ENCODE measurements around the gene PCCA.

Gene PCCA

DNA sequence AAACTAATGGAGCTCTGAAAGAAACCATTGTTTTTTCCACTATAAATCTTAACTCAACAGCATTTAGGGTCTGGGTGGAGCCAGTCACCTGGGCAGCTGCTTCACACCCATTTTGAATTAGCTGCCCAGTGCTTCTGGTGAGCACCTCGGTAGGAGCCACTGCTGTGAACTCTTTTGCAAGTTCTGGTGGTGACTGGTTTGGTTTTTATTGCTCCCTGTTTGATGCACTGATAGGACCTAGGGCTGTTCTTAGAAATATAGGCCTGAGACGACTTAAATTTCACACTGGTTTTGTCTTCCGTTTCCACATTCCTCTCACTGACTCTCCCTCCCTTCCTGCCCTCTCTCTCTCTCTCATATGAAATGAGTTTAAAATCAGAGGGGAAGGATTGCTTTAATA lies 395.8 kb downstream of the PCCA start:
- Histone ChIP-seq H3K4me3 (ENCODE audit: low read length) (no peak overlapping the region), H3K4me1 (ENCODE audit: low read length) (peaks cover 46% of the 10 kb centered on the region), H3K27me3 (ENCODE audit: low read depth, low read length) (no peaks in the 10 kb centered on the region), H3K9me3 (ENCODE audit: insufficient read depth, low read length) (no peaks in the 10 kb centered on the region), H3K27ac (ENCODE audit: low read length) (no peak overlapping the region), H3K9ac (ENCODE audit: low read length) (no peak overlapping the region), H4K20me1 (ENCODE audit: insufficient read depth, low read length) (no peaks in the 10 kb centered on the region), H3K4me2 (ENCODE audit: low read length) (no peak overlapping the region), H2AFZ (ENCODE audit: low read depth, low read length) (no peak overlapping the region), H3K79me2 (ENCODE audit: low read length) (no peaks in the 10 kb centered on the region), H3K36me3 (replicated peaks; ENCODE audit: low read depth, low read length) (no peaks in the 10 kb centered on the region)
- TF ChIP-seq EZH2phosphoT487 (IDR thresholded peaks at IDR 0.05; ENCODE audit: low read depth), result no peak
- TF ChIP-seq, protein P1, sequence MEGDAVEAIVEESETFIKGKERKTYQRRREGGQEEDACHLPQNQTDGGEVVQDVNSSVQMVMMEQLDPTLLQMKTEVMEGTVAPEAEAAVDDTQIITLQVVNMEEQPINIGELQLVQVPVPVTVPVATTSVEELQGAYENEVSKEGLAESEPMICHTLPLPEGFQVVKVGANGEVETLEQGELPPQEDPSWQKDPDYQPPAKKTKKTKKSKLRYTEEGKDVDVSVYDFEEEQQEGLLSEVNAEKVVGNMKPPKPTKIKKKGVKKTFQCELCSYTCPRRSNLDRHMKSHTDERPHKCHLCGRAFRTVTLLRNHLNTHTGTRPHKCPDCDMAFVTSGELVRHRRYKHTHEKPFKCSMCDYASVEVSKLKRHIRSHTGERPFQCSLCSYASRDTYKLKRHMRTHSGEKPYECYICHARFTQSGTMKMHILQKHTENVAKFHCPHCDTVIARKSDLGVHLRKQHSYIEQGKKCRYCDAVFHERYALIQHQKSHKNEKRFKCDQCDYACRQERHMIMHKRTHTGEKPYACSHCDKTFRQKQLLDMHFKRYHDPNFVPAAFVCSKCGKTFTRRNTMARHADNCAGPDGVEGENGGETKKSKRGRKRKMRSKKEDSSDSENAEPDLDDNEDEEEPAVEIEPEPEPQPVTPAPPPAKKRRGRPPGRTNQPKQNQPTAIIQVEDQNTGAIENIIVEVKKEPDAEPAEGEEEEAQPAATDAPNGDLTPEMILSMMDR (IDR thresholded peaks at IDR 0.05; ENCODE audit: low read depth, low read length), result no peak

DNA sequence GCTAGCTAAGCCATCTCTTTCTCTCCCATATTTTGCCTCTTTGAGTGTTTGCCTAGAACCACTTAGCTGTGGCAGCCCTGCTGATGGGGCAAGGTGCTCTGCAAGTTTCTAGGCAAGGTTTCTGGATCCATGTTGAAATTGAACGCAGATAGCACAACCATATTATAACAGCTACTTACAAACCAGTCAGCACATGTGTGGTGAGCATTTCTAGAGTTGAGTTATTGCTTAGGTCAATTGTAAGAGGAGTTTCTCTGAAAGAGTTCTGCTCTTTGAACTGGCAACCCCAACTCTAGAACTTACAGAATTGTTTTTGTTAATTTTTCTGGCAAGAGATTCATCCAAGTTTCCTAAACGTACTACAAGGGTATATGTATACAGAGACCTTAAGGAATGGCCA lies 396.4 kb downstream of the PCCA start:
- H3K27me3 ChIP-seq (ENCODE audit: low read depth, low read length), result no peaks in the 10 kb centered on the region
- H3K4me2 ChIP-seq (ENCODE audit: low read length), result no peak overlapping the region
- no peaks in the 10 kb centered on the region for H3K9me3 ChIP-seq (ENCODE audit: insufficient read depth, low read length)
- TF ChIP-seq, protein P1 (IDR thresholded peaks at IDR 0.05; ENCODE audit: low read depth, low read length), result no peak
- TF ChIP-seq EZH2phosphoT487 (IDR thresholded peaks at IDR 0.05; ENCODE audit: low read depth), result no peak
- no peak overlapping the region for H3K4me3 ChIP-seq (ENCODE audit: low read length)
- H3K27ac ChIP-seq (ENCODE audit: low read length), result no peak overlapping the region
- H3K79me2 ChIP-seq (ENCODE audit: low read length), result no peaks in the 10 kb centered on the region
- no peak overlapping the region for H3K9ac ChIP-seq (ENCODE audit: low read length)
- no peak overlapping the region for H2AFZ ChIP-seq (ENCODE audit: low read depth, low read length)
- H3K36me3 ChIP-seq (replicated peaks; ENCODE audit: low read depth, low read length), result no peaks in the 10 kb centered on the region
- no peaks in the 10 kb centered on the region for H4K20me1 ChIP-seq (ENCODE audit: insufficient read depth, low read length)
- peaks cover 40% of the 10 kb centered on the region for H3K4me1 ChIP-seq (ENCODE audit: low read length)

- Histone ChIP-seq H3K79me2 (ENCODE audit: low read length) (no peaks in the 10 kb centered on the region), H3K27ac (ENCODE audit: low read length) (no peak overlapping the region), H3K27me3 (ENCODE audit: low read depth, low read length) (no peaks in the 10 kb centered on the region), H3K4me3 (ENCODE audit: low read length) (no peak overlapping the region), H4K20me1 (ENCODE audit: insufficient read depth, low read length) (no peaks in the 10 kb centered on the region), H3K4me2 (ENCODE audit: low read length) (no peak overlapping the region), H2AFZ (ENCODE audit: low read depth, low read length) (no peak overlapping the region), H3K9ac (ENCODE audit: low read length) (no peak overlapping the region), H3K4me1 (ENCODE audit: low read length) (peaks cover 10% of the 10 kb centered on the region), H3K9me3 (ENCODE audit: insufficient read depth, low read length) (no peaks in the 10 kb centered on the region), H3K36me3 (replicated peaks; ENCODE audit: low read depth, low read length) (no peaks in the 10 kb centered on the region)
- no peak for TF ChIP-seq EZH2phosphoT487 (IDR thresholded peaks at IDR 0.05; ENCODE audit: low read depth)
- TF ChIP-seq, protein P1 (IDR thresholded peaks at IDR 0.05; ENCODE audit: low read depth, low read length), result no peak
These were observed 401.8 kb downstream of the PCCA start for GRCh38 chr13:100490692-100491091.

GRCh38 chr13:100491164-100491842 lies 402.4 kb downstream of the PCCA start:
- H3K36me3 ChIP-seq (replicated peaks; ENCODE audit: low read depth, low read length), result no peaks in the 10 kb centered on the region
- no peak overlapping the region for H3K27ac ChIP-seq (ENCODE audit: low read length)
- no peak overlapping the region for H3K4me3 ChIP-seq (ENCODE audit: low read length)
- no peaks in the 10 kb centered on the region for H3K9me3 ChIP-seq (ENCODE audit: insufficient read depth, low read length)
- no peaks in the 10 kb centered on the region for H4K20me1 ChIP-seq (ENCODE audit: insufficient read depth, low read length)
- peaks cover 10% of the 10 kb centered on the region for H3K4me1 ChIP-seq (ENCODE audit: low read length)
- H3K9ac ChIP-seq (ENCODE audit: low read length), result no peak overlapping the region
- H3K27me3 ChIP-seq (ENCODE audit: low read depth, low read length), result no peaks in the 10 kb centered on the region
- no peak for TF ChIP-seq EZH2phosphoT487 (IDR thresholded peaks at IDR 0.05; ENCODE audit: low read depth)
- TF ChIP-seq, protein P1 (IDR thresholded peaks at IDR 0.05; ENCODE audit: low read depth, low read length), result no peak
- H3K79me2 ChIP-seq (ENCODE audit: low read length), result no peaks in the 10 kb centered on the region
- H2AFZ ChIP-seq (ENCODE audit: low read depth, low read length), result no peak overlapping the region
- no peak overlapping the region for H3K4me2 ChIP-seq (ENCODE audit: low read length)
